DOHH2 (cell line): ENCODE data around the gene CAB39.

Source experiments
- H3F3A ChIP-seq: fragments of 200-600 bp; sonication (generic), shearing (Covaris generic); 2 replicates; pipeline ENCODE4 v1.6.0; 2016; ENCODE audit warnings: antibody characterized with exemption, mild to moderate bottlenecking; ENCODE audit not compliant: control insufficient read depth, insufficient read depth
- H3K27ac ChIP-seq: fragments of 200-600 bp; sonication (generic); 2 replicates; pipeline ENCODE4 v1.5.1; 2014; ENCODE audit warnings: low read depth, mild to moderate bottlenecking, low read length, moderate library complexity
- H3K27me3 ChIP-seq: fragments of 200-600 bp; sonication (generic); 2 replicates; pipeline ENCODE4 v1.6.1; 2014; ENCODE audit warnings: mild to moderate bottlenecking, low read length, mixed read lengths; ENCODE audit not compliant: control insufficient read depth
- H3K36me3 ChIP-seq: fragments of 200-600 bp; sonication (generic); 2 replicates; pipeline ENCODE4 v1.6.1; 2014; ENCODE audit warnings: mild to moderate bottlenecking, low read length, moderate library complexity, mixed read lengths; ENCODE audit not compliant: control insufficient read depth
- H3K4me1 ChIP-seq: fragments of 200-600 bp; sonication (generic); 2 replicates; pipeline ENCODE4 v1.6.1; 2014; ENCODE audit warnings: mild to moderate bottlenecking, low read length, mixed read lengths; ENCODE audit not compliant: control insufficient read depth
- H3K4me2 ChIP-seq: fragments of 200-600 bp; sonication (generic); 2 replicates; pipeline ENCODE4 v1.6.0; 2014; ENCODE audit warnings: mild to moderate bottlenecking, low read length, moderate library complexity
- H3K4me3 ChIP-seq: fragments of 200-600 bp; sonication (generic); 2 replicates; pipeline ENCODE4 v1.5.1; 2014; ENCODE audit warnings: mild to moderate bottlenecking, low read length, mixed read lengths
- H3K79me2 ChIP-seq: fragments of 200-600 bp; sonication (generic); 2 replicates; pipeline ENCODE4 v1.6.1; 2014; ENCODE audit warnings: mild to moderate bottlenecking, low read length, mixed read lengths; ENCODE audit not compliant: control insufficient read depth
- H3K9me2 ChIP-seq: fragments of 200-600 bp; sonication (generic); replicated peaks from 2 replicates; pipeline ENCODE4 v1.6.1; 2014; ENCODE audit warnings: mild to moderate bottlenecking, low read length, mixed read lengths; ENCODE audit not compliant: control insufficient read depth
- H3K9me3 ChIP-seq: fragments of 200-600 bp; sonication (generic); 2 replicates; pipeline ENCODE4 v1.6.1; 2014; ENCODE audit warnings: antibody characterized with exemption, low read length, mixed read lengths; ENCODE audit not compliant: control insufficient read depth, insufficient read depth
- H4K20me1 ChIP-seq: fragments of 200-600 bp; sonication (generic); 2 replicates; pipeline ENCODE4 v1.6.0; 2014; ENCODE audit warnings: low read depth, mild to moderate bottlenecking, antibody characterized with exemption, low read length, moderate library complexity; ENCODE audit not compliant: control insufficient read depth, insufficient read depth
- CTCF ChIP-seq: fragments of 200-600 bp; sonication (generic); IDR thresholded peaks from one replicate; pipeline ENCODE4 v1.5.1; 2014; ENCODE audit warnings: antibody characterized with exemption, mild to moderate bottlenecking, low read depth, low read length; ENCODE audit not compliant: poor library complexity, severe bottlenecking
- EZH2phosphoT487 ChIP-seq: fragments of 200-600 bp; sonication (generic); IDR thresholded peaks from 2 replicates; pipeline ENCODE4 v1.6.1; 2017; ENCODE audit warnings: borderline replicate concordance, mild to moderate bottlenecking, antibody characterized with exemption, low read length, moderate library complexity, mixed read lengths

CAB39 gene

GRCh38 chr2:230779607-230780006 is 67.0 kb downstream of the CAB39 start:
- no peaks in the 10 kb centered on the region for H3F3A ChIP-seq
- H3K27me3 ChIP-seq: no peaks in the 10 kb centered on the region
- H3K4me2 ChIP-seq: no peak overlapping the region
- H3K4me3 ChIP-seq: no peak overlapping the region
- H3K79me2 ChIP-seq: peaks cover 38% of the 10 kb centered on the region
- H3K4me1 ChIP-seq: no peaks in the 10 kb centered on the region
- H3K27ac ChIP-seq: no peak overlapping the region
- no peaks in the 10 kb centered on the region for H4K20me1 ChIP-seq
- TF ChIP-seq EZH2phosphoT487 (no peak), CTCF (no peak)
- peaks cover 27% of the 10 kb centered on the region for H3K36me3 ChIP-seq
- H3K9me3 ChIP-seq: no peaks in the 10 kb centered on the region
- no peaks in the 10 kb centered on the region for H3K9me2 ChIP-seq

DNA sequence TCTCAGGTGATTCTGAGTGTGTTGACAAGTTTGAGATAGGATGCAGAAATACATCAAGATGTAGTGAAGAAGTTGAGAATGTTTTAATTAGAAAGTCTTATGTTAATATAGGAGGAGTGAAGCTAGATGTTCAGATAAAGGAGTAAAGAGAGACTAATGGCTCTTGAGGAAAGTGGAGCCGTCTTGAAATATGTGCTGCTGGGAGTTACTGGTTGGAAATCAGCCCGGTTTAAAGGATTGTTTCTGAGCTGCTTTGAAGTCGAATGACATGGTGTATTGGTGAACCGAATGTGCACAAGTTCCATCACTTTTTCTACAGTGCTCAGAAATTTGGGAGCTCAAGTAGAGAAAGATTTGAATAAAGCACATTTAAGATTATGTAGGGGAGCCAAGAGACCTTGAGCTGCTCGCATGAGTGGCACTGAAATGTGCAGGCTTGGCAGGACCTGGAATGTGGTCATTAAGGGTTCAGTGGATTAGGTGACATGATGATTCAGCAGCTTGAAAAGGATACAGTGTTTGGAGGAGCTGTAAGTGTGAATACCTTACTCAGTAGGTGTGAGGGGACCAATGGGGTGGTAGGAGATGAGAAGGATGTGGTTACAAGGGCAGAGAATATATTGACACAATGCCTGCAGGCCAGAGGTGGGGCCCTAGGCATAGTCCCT is 68.6 kb downstream of the CAB39 start:
- Histone ChIP-seq H3K79me2 (peaks cover 35% of the 10 kb centered on the region), H3K9me3 (no peaks in the 10 kb centered on the region), H3K27me3 (no peaks in the 10 kb centered on the region), H3K4me1 (no peaks in the 10 kb centered on the region), H4K20me1 (no peaks in the 10 kb centered on the region), H3K4me3 (no peak overlapping the region), H3K9me2 (no peaks in the 10 kb centered on the region), H3K27ac (no peak overlapping the region), H3K36me3 (peaks cover 23% of the 10 kb centered on the region), H3F3A (no peaks in the 10 kb centered on the region), H3K4me2 (no peak overlapping the region)
- no peak for TF ChIP-seq CTCF

DNA sequence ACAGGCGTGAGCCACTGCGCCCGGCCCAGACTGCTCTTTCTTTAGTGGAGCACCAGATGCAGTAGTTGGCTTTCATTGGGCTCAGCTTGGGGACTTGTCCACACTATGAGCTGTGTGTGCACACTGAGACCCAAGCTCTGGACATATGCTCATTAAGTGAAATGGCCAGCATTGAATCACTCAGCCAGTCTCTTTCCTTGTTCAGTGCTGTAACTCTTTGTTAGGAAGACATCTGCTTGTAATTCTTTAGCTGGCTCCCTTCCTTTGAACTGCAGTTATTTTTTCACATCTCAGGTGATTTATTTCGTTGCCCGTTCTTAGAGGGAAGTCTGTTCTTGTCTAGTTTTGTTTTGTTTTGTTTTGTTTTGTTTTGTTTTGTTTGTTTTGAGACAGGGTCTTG is 70.5 kb downstream of the CAB39 start:
- H3K27ac ChIP-seq: no peak overlapping the region
- no peaks in the 10 kb centered on the region for H3K27me3 ChIP-seq
- peaks cover 35% of the 10 kb centered on the region for H3K79me2 ChIP-seq
- H3K4me1 ChIP-seq: no peaks in the 10 kb centered on the region
- H4K20me1 ChIP-seq: no peaks in the 10 kb centered on the region
- H3K4me3 ChIP-seq: no peak overlapping the region
- no peak overlapping the region for H3K4me2 ChIP-seq
- TF ChIP-seq EZH2phosphoT487 (no peak), CTCF (no peak)
- no peaks in the 10 kb centered on the region for H3F3A ChIP-seq
- H3K9me2 ChIP-seq: no peaks in the 10 kb centered on the region
- peaks cover 36% of the 10 kb centered on the region for H3K36me3 ChIP-seq
- peaks cover 13% of the 10 kb centered on the region for H3K9me3 ChIP-seq

- no peak overlapping the region for H3K4me3 ChIP-seq
- no peaks in the 10 kb centered on the region for H3K9me2 ChIP-seq
- no peak overlapping the region for H3K4me2 ChIP-seq
- H3K27ac ChIP-seq: no peak overlapping the region
- peaks cover 21% of the 10 kb centered on the region for H3K9me3 ChIP-seq
- TF ChIP-seq CTCF (no peak), EZH2phosphoT487 (no peak)
- H3K79me2 ChIP-seq: peaks cover 32% of the 10 kb centered on the region
- no peaks in the 10 kb centered on the region for H4K20me1 ChIP-seq
- H3K36me3 ChIP-seq: peaks cover 43% of the 10 kb centered on the region
- no peaks in the 10 kb centered on the region for H3K4me1 ChIP-seq
- H3F3A ChIP-seq: no peaks in the 10 kb centered on the region
- H3K27me3 ChIP-seq: no peaks in the 10 kb centered on the region
Observed at GRCh38 chr2:230784795-230785194, 72.2 kb downstream of the CAB39 start.
